GM23248 (cell line): ENCODE results near the gene LRRC49. TPM values are rescaled to one million over a fixed set of nuclear protein-coding genes. Genes with fewer than 3 reads are reported as not detected.

ENCODE experiments used
- DNase-seq: peaks from one replicate; pipeline ENCODE4 v3.0.0-alpha.2; 2015
- H2AFZ ChIP-seq: fragments of 200-600 bp; sonication (generic); 2 replicates; pipeline ENCODE4 v1.6.1; 2016; ENCODE audit warnings: antibody characterized with exemption
- H3F3A ChIP-seq: fragments of 200-600 bp; sonication (generic); 2 replicates; pipeline ENCODE4 v1.6.1; 2016; ENCODE audit warnings: mild to moderate bottlenecking, antibody characterized with exemption, mixed run types; ENCODE audit not compliant: insufficient read depth
- H3K27ac ChIP-seq: fragments of 200-600 bp; sonication (generic); 2 replicates; pipeline ENCODE4 v1.5.1; 2016; ENCODE audit warnings: mild to moderate bottlenecking
- H3K27me3 ChIP-seq: fragments of 200-600 bp; sonication (generic); replicated peaks from 2 replicates; pipeline ENCODE4 v1.6.1; 2016; ENCODE audit warnings: mild to moderate bottlenecking; ENCODE audit not compliant: insufficient read depth
- H3K36me3 ChIP-seq: fragments of 200-600 bp; sonication (generic); 2 replicates; pipeline ENCODE4 v1.6.1; 2016; ENCODE audit warnings: low read depth, mild to moderate bottlenecking
- H3K4me1 ChIP-seq: fragments of 200-600 bp; sonication (generic); 2 replicates; pipeline ENCODE4 v1.6.1; 2016; ENCODE audit warnings: mild to moderate bottlenecking; ENCODE audit not compliant: insufficient read depth
- H3K4me2 ChIP-seq: fragments of 200-600 bp; sonication (generic); one replicate; pipeline ENCODE4 v1.6.1; 2016; ENCODE audit warnings: mild to moderate bottlenecking; ENCODE audit not compliant: unreplicated experiment
- H3K4me3 ChIP-seq: fragments of 200-600 bp; sonication (generic); 2 replicates; pipeline ENCODE4 v1.5.1; 2016; ENCODE audit warnings: mild to moderate bottlenecking
- H3K79me2 ChIP-seq: fragments of 200-600 bp; sonication (generic); 2 replicates; pipeline ENCODE4 v1.6.1; 2016; ENCODE audit warnings: mild to moderate bottlenecking; ENCODE audit not compliant: insufficient read depth
- H3K9ac ChIP-seq: fragments of 200-600 bp; sonication (generic); 2 replicates; pipeline ENCODE4 v1.6.1; 2016; ENCODE audit warnings: mild to moderate bottlenecking
- H3K9me2 ChIP-seq: fragments of 200-600 bp; sonication (generic); 2 replicates; pipeline ENCODE4 v1.6.1; 2016; ENCODE audit warnings: mixed run types, mild to moderate bottlenecking, moderate library complexity; ENCODE audit not compliant: insufficient read depth
- H3K9me3 ChIP-seq: fragments of 200-600 bp; sonication (generic); one replicate; pipeline ENCODE4 v1.6.1; 2017; ENCODE audit warnings: low read depth
- H4K20me1 ChIP-seq: fragments of 200-600 bp; sonication (generic); 2 replicates; pipeline ENCODE4 v1.6.0; 2016; ENCODE audit not compliant: insufficient read depth
- EZH2 ChIP-seq: fragments of 200-600 bp; sonication (generic); IDR thresholded peaks from 2 replicates; pipeline ENCODE4 v1.6.1; 2018; ENCODE audit warnings: antibody characterized with exemption, mild to moderate bottlenecking; ENCODE audit not compliant: insufficient read depth, poor library complexity, severe bottlenecking
- EZH2phosphoT487 ChIP-seq: fragments of 200-600 bp; sonication (generic); IDR thresholded peaks from 2 replicates; pipeline ENCODE4 v1.6.1; 2018; ENCODE audit warnings: antibody characterized with exemption, moderate library complexity, mild to moderate bottlenecking, low read depth; ENCODE audit not compliant: insufficient read depth
- WGBS, 2 experiments: methylation state at CpG; one replicate each; pipeline ENCODE4 v1.1.6; 2015 to 2017; ENCODE audit warnings: low lambda C conversion rate in 2 of 2, low coverage in 1 of 2; ENCODE audit errors: missing lambda C conversion rate in 2 of 2; 5-methylcytosine and 5-hydroxymethylcytosine counted together
- in situ Hi-C: fragments of 300-500 bp; cut with MboI; formaldehyde crosslinking; loops from 2 replicates; pipeline ENCODE4 v1.15.0; 2020
- polyA plus RNA-seq: library from polyadenylated mRNA; unstranded; fragments of >200 nt; fragmentation: Nextera tagmentation; extraction: Ambion mirVana; gene quantifications from 2 replicates; pipeline ENCODE4 v1.2.1, GENCODE V29; 2016
- total RNA-seq: library from RNA; depleted of rRNA; stranded (reverse); fragments of >200 nt; shearing (Covaris generic); gene quantifications from 2 replicates; pipeline ENCODE4 v1.2.3, GENCODE V29; 2014

The LRRC49 gene
- total and polyA plus RNA-seq, 2 experiments from 2014 or later: 7.6 to 10.3 TPM

GRCh38 chr15:70947351-70948335, 55.0 kb downstream of the LRRC49 start:
- no peak for DNase-seq
- H3K9ac ChIP-seq: no peak overlapping the region
- no peaks in the 10 kb centered on the region for H3K4me1 ChIP-seq
- H3K27ac ChIP-seq: no peak overlapping the region
- no peaks in the 10 kb centered on the region for H3K79me2 ChIP-seq
- in situ Hi-C loops: no loop called here
- TF ChIP-seq EZH2phosphoT487: no peak
- no peak for TF ChIP-seq EZH2
- H3K4me2 ChIP-seq: no peak overlapping the region
- WGBS, 2 experiments: 73 to 76% methylated on average over 7 of the region's 7 CpGs
- H3K36me3 ChIP-seq: no peaks in the 10 kb centered on the region
- no peaks in the 10 kb centered on the region for H4K20me1 ChIP-seq
- H3K9me3 ChIP-seq: peaks cover 9% of the 10 kb centered on the region
- H3K9me2 ChIP-seq: no peaks in the 10 kb centered on the region
- H3K4me3 ChIP-seq: no peak overlapping the region
- no peaks in the 10 kb centered on the region for H3K27me3 ChIP-seq
- no peaks in the 10 kb centered on the region for H3F3A ChIP-seq
- H2AFZ ChIP-seq: no peak overlapping the region

- no peak overlapping the region for H3K9ac ChIP-seq
- no peak overlapping the region for H3K4me2 ChIP-seq
- in situ Hi-C loops: no loop called here
- peaks cover 10% of the 10 kb centered on the region for H3K4me1 ChIP-seq
- TF ChIP-seq EZH2phosphoT487 (no peak), EZH2 (no peak)
- H2AFZ ChIP-seq: no peak overlapping the region
- DNase-seq: no peak
- no peaks in the 10 kb centered on the region for H3K36me3 ChIP-seq
- no peaks in the 10 kb centered on the region for H3K9me2 ChIP-seq
- no peaks in the 10 kb centered on the region for H4K20me1 ChIP-seq
- H3K79me2 ChIP-seq: no peaks in the 10 kb centered on the region
- H3K9me3 ChIP-seq: peaks cover 9% of the 10 kb centered on the region
- H3F3A ChIP-seq: peaks cover 8% of the 10 kb centered on the region; the same call in 1 of the 2 replicates
- no peaks in the 10 kb centered on the region for H3K27me3 ChIP-seq
- no peak overlapping the region for H3K4me3 ChIP-seq
- no peak overlapping the region for H3K27ac ChIP-seq
Measured at GRCh38 chr15:70950953-70951352, 58.3 kb downstream of the LRRC49 start.

- Histone ChIP-seq H3K27ac (no peak overlapping the region), H3K4me2 (no peak overlapping the region), H2AFZ (no peak overlapping the region), H3K79me2 (no peaks in the 10 kb centered on the region), H4K20me1 (no peaks in the 10 kb centered on the region), H3K9ac (no peak overlapping the region), H3F3A (peaks cover 15% of the 10 kb centered on the region; the same call in 1 of the 2 replicates), H3K4me3 (no peak overlapping the region), H3K36me3 (no peaks in the 10 kb centered on the region), H3K9me3 (peaks cover 9% of the 10 kb centered on the region), H3K9me2 (no peaks in the 10 kb centered on the region), H3K27me3 (no peaks in the 10 kb centered on the region), H3K4me1 (peaks cover 19% of the 10 kb centered on the region)
- TF ChIP-seq EZH2: no peak
- no peak for TF ChIP-seq EZH2phosphoT487
- in situ Hi-C loops: no loop called here
- 11 to 25% methylated on average over 1 of the region's 1 CpG for WGBS, 2 experiments
- no peak for DNase-seq
Measured at GRCh38 chr15:70954171-70954570, 61.5 kb downstream of the LRRC49 start.

GRCh38 chr15:70954733-70955132, 62.1 kb downstream of the LRRC49 start:
- Histone ChIP-seq H3K9ac (no peak overlapping the region), H3K9me3 (peaks cover 9% of the 10 kb centered on the region), H3K79me2 (no peaks in the 10 kb centered on the region), H3F3A (peaks cover 15% of the 10 kb centered on the region; the same call in 1 of the 2 replicates), H3K27ac (no peak overlapping the region), H4K20me1 (no peaks in the 10 kb centered on the region), H2AFZ (no peak overlapping the region), H3K4me3 (no peak overlapping the region), H3K4me2 (no peak overlapping the region), H3K4me1 (peaks cover 19% of the 10 kb centered on the region), H3K9me2 (no peaks in the 10 kb centered on the region), H3K27me3 (no peaks in the 10 kb centered on the region), H3K36me3 (no peaks in the 10 kb centered on the region)
- 53 to 83% methylated on average over 3 to 6 of the region's 6 CpGs for WGBS, 2 experiments
- DNase-seq: no peak
- in situ Hi-C loops: no loop called here
- TF ChIP-seq EZH2phosphoT487 (no peak), EZH2 (no peak)
